NCI-H526 (cell line): Measurements from ENCODE around the gene MICAL3.

Source experiments
- DNase-seq, 2 experiments: peaks; one replicate each; lab custom pipeline; 2025; lab: John Stamatoyannopoulos, UW

MICAL3 gene

DNA sequence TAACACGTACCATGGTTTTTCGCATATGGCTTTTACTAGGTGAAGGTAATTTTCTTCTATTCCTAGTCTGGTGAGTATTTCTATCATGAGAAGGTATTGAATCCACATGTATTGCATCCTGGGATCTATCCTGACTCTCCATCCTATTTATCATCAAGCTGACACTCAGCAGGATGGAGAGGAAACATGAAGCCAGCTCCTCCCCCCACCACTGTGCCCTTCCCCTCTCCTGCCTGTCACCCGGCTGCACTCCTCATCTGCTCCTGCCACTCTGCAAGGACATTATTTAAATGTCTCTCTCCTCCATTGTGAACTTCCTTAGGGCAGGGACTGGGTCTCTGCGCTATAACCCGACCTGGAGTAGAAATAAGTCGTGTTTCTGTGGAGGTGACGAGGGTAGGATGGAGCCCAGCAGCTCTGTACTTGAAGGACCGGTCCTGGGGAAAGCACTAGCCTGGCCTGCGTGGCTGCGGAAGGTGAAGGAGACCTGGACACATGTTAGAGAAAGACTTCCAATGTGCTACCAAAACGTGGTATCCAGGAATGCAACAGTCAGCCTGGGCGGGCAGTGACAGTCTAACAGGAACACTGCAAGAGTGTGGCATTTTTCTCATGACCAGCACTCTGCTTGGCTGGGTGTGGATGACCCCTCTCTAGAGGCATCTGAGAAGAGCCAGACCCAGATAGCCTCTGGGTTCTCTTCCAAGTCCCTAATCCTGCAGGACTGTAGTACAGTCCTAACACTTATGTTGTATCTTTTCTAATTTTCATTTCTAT, 111.2 kb downstream of the MICAL3 start:
- no peak for DNase-seq

DNA sequence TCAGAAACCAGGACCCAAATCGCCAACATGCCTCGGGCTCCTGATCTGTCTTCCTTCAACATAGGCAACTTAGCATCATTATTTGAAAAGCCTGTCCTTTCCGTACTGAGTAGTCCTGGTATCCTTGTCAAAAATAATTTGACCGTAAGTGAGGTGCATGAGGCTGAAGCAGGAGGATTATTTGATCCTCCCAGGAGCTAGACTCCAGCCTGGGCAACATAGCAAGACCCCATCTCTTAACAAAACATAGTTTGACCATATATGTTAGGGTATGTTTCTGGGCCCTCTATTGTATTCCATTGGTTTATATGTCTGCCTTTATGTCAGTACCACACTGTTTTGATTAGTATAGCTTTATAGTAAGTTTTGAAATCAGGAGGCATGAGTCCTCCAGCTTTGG, 112.5 kb downstream of the MICAL3 start:
- no peak for DNase-seq

DNA sequence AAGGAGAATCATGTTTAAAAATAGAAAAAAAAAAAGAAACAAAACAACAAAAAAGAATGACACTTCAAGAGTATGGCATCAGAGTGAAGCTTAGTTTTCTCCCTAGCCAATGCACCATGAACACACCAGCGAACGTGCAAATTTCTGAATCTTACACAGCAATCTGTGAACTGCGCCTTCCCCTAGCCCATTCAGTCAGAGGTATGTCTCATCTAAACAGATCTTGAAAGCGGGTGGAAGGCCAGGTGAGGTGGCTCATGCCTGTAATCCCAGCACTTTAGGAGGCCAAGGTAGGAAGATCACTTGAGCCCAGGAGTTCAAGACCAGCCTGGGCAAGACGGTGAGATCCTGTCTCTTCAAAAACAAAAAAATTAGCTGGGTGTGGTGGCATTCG, 113.1 kb downstream of the MICAL3 start:
- DNase-seq = no peak

DNA sequence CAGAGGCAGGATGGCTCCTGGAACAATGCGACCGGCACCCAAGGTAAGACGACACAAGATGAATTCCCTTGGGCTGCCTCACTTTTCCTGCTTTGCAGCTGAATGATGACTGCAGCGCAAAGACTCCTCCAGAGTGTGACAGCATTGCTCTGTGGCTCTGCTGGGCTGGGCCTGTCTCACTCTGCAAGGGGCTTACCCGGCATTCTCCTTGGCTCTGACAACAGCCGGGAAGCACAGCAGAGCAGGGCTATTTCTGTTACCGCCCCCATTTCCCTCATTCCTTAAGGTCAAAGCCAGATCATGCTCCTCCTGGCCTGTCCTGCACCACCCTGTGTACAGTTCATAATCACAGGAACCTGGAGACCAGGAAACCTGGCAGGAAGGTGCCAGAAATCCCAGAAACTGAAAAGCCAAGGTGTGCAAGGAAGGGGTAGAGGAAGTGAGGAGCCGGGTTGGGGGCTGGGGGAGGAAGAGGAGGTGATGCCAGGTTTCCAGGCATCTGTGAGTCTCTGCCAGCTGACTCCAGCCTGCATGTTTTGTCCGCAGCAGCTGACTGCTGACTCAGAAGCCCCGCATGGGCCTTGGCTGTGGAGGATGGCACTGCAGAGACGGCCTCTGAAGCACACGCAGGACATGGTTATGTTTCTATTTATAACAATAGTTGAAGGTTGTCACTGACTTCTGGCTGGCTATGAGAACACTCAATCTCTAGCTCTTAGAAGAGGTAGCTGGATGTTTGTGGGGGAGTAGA, 113.6 kb downstream of the MICAL3 start:
- DNase-seq = no peak

DNA sequence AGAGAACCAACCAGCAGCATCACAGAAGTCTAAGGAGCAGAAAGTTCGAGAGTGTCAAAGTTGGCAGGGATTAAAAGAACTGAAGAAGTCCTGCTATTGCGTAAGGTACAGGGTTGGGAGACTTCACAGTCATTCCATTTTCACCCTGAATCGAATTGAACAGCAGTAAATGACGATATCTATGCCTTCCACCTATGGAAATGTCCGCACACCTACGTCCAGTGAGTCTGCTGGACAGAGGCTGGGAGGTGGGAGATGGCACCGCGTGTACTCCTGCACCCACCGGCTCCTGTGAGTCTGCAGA, 116.7 kb downstream of the MICAL3 start:
- DNase-seq = no peak

DNA sequence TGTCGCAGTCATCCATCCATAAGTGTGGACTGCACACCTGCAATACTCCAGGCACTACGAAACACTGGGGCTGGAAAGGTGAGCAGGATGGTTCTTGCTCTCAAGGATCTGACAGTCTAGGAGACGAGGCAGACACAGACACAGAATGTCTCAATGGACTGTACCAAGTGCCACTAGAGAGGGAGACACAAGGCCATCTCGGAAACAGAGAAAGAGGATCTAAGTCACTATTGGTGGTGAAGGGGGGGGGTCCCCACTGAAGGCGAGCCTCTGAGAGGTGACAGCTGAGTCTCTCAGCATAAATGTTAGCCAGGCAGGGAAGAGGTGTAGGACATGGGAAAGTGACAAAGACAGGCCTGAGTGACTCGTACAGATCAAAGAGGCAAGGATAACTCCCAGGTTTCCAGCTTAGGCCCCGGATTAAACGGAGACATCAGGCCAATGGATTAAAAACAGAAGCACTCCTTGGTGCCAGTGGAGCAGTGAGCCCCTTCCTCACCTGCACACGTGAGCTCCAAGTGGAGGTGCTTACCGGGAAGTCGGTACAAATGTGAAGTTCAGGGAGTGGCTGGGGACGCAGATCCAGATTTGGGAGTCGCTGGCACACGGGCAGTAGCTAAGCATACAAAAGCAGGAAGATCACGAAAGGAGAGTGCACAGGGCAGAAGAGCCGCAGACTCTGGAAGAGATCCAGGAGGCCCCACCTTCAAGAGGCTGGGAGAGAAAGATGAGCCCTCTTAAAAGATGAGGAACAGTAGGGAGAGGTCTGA, 117.2 kb downstream of the MICAL3 start:
- DNase-seq = no peak

DNA sequence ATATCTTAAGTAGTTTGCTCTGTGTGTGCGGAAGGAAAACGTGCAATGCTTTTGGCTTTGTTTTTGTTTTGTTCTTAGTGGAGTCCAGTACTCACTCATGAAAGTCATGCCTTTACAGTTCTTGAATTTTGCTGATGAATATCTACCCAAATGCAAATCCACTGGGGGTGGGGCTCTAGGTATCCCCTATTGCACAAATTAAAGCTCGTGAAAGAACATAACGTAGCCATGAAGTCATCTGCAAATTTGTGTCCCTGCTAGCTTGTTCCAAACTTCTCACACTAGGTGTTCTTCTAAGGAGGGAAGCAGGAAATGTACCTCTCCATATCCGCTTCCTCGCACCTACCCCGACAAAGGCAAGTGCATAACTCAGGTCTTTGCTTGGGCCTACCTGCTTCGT, 118.9 kb downstream of the MICAL3 start:
- no peak for DNase-seq

DNA sequence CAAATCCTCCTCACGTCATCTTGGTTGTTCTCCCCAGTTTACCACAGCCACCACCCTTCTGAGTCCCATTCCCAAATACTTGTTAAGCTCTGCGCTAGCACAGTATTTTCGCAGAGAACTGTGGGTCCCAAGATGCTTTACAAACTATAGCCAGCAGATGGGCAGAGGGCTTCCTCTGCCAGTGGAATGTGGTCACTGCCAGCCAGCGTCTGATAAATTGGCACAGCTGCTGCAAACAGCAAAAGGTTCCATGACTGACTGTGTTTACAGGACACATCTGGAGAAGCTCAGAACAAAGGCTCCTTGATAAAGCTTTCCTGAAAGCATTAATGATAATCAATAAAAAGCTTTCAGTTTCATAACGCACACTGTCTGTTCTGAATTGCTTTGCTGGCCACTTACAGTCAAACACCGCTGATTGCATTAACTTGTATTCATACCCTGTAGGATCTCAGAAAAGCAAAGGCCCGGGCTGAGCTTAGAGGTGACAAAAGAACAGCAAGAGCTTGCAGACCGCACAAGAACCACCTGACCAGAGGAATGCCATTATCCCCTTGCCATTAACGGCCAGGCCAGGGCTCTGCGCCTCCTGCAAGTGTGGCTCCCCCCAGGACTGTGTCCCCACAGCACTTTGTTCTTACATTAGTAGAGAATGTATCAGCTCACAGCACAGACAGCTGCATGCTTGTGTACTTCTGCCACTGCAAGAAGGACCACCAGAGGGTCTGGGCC, 120.6 kb downstream of the MICAL3 start:
- no peak for DNase-seq

DNA sequence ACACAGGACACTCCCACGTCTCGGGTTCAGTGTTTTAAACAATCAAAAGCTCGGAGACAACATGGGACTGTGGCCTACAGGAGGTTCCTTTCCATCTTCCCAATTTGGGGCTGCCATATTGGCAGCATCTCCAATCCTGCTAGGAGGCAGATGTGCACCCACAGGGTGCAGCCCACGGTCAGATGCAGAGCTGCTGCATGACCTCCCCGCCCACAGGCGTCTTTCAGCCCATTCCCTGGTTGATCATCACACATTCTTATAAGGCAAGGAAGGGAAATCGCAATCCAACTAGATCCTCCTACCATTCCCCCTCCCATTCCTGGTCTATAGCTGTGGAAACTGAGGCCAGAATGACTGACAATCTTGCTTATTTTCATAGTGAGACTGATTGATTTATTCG, 121.4 kb downstream of the MICAL3 start:
- no peak for DNase-seq

DNA sequence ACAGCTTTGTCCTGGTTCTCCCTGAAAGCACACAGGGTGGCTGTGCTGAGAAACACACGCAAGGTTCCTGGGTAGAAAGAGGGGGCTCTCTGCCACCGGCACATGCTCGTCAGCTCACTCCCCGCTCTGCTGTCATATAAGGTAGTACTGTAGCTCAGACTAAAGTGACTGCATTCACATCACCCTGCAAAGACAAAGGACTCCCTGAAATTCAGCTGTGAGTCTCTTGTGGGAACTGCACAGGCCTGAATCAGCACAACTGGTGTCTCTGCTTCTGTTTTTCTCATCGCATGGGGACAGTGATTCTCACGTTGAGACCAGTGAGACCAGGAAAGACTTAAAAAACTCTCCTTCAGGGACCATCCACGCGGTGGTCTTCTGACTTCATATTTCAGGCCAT, 126.0 kb downstream of the MICAL3 start:
- no peak for DNase-seq

DNA sequence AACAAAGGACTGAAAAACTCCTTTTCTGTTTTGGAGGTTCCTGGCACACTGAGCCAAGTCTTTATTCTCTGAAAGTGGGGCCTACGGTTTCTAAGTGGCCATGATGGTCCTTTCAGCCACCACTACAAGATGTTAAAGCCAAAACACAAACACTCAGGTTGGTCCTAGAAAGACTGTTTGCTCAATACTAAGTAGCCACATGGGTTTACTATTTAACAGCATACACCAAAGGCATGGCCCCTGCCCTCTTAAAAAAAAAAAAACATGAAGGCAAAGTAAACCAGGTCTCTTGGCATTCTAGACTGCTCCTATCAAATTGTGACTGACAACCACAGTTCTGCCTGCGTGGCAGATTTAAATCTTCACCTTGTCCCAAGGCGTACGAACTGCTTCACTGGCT, 126.5 kb downstream of the MICAL3 start:
- DNase-seq = no peak

DNA sequence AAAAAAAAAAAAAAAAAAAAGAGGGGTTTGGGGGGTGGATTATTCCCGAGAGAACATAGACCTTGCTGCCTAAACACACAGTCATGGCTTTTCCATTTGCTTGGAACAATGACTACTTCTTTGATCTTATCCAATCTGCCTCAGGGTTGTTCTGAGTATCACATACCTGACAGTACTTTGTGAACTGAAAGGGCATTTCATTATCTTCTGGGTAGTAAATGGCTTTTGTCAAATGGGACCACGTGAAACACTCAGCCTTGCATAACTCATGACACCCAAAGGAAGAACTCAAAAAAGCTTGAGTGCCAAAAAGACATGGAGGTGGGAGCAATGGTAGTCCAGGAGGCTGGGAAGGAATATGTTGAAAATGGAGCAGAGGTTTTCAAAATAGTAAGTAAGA, 126.9 kb downstream of the MICAL3 start:
- no peak for DNase-seq

DNA sequence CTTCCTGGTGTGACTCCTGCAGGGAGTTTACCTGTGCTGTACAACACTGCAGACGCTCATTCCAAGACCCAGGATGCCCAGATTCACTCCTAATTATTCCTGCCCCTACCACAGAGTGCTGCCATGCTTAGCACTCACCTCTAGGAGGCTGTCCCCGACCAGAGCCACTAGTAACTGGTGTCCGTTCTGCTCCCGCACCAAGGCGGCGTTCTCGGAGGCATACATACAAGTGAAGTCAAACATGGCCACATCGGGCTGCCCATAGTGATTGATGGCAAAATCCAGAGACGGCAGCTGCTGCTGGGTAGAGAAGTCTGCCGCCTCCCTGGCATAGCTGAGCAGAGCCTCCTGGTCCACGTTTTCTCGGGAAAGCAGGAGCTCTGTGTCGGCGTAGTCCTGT, 127.8 kb downstream of the MICAL3 start:
- peak in 1 of 2 experiments; percentile 5 for DNase-seq

DNA sequence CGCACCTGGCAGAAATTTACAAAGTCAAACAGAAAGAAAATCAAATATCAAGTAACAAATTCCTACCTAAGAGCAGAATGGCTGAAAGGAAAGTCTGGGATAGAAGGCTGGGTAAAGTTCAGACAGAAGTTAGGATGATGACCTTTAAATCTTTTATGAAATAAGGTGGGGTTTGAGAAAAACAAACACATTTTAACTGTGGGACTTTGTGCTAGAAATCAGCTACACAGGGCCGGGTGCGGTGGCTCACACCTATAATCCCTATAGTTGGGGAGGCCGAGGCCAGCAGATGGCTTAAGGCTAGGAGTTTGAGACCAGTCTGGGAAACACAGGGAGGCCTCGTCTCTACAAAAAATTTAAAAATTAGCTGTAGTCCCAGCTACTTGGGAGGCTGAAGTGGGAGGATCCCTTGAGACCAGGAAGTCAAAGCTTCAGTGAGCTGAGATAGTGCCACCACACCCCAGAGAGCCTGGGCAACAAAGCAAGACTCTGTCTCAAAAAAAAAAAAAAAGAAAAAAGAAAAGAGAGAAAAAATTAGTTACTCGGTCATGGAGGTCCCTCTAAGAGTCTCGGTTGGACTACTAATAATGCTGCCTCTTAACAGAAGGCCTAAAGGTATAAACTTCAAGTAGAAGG, 130.3 kb downstream of the MICAL3 start:
- DNase-seq = no peak

DNA sequence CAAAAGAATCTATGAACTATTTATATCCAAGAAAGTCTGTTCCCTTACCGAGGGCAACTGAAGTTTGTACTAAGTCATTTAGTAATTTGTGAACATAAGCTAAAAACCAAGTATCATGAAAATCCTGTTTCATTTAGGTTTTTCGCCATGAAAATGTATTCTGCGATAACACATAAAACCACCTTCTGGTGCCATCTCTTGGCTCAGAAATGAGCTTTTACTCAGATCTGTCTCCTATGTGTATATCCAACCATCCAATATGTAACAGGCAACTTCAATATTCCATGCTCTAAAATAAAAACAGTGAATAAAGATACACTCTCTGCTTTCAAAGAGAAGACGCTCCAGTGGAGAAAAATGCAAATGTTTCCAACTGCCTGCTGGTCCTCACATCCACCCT, 132.0 kb downstream of the MICAL3 start:
- DNase-seq = peak in 1 of 2 experiments; percentile 49

DNA sequence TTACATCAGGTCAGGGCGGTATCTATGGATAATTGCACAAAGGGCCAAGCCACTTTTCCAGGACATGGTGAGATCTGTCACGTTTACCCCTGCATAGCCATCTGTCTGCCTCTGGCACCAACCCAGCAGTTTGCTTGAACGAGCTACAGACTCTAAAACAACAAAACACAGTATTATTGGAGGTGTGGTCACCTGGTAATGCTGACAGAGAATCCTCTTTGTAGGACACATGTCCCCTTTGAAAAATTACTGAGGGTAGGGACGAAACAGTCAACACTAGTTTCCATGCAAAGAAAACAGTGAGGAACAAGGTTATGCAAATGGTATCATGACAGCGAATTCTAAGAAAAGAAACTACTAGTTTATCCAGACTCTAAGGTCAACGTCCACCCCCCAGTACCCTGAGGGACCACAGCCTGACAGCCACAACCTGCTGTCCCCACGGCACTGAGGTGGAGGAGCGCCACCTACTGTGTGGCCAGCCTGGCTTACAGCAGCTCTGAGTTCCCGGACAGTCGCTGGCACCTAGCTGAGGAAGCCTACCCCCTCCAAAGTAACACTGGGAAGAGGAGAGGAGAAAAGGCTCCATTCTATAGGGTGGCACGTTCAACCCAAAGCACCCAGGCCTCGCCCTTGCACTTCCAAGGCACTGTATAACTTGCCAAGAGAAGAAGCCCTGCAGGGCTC, 132.7 kb downstream of the MICAL3 start:
- peak in 1 of 2 experiments; percentile 35 for DNase-seq

DNA sequence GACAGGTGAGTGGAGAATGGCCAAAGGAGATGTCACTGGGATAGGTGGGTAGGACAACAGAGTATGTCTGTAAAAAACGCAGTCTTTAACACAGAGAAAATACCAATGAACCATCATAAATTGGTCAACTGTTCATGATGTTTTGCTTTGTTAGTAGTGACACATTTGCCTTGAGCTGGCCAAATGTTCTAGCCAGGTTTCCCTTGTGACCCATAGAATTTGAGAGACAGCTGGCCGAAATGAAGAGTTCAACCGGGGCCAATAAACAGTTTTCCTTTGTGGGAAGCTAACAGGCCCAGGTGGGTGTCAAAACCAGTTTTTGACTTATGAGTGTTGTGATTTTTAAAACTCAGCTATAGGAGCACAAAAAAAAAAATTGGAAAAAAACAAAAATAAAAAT, 133.5 kb downstream of the MICAL3 start:
- DNase-seq = no peak

DNA sequence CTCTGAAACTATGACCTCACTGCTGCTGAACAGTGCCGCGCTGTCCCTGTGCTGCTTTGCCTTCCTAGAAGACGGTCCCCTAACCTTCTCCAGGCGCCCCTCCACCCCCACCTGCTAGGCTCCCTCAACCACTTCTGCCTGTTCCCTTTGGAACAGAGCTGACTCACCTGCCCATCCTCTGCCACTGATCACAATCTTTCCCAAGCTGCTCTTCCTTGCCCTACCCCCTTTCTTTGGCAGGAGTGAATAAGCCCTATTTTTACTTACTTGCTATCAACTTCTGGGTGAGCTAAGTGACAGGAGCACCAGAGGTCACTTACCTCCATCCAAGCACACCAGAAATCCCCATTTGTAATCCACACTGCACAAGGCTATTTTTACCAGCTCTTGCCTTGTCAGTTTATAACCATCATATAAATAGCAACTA, 134.1 kb downstream of the MICAL3 start:
- DNase-seq = no peak

DNA sequence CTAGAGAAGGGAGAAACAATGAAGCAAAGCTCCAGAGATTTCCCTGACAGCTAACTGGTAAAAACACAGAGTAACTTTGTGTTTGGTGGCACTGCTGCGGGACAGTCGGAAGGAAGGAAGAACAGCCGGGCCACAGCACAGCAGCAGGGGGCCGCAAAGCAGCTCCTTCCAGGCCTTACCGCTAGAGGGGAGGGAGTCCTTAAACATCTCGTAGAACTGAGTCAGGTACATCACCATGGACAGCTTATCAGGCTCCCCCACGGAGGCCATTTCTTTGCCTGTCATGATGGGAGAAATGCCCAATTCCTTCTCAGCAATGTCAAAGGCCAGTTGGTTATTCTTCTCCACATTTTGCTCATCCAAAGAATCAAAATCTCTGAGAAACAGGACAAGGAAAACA, 135.5 kb downstream of the MICAL3 start:
- no peak for DNase-seq

DNA sequence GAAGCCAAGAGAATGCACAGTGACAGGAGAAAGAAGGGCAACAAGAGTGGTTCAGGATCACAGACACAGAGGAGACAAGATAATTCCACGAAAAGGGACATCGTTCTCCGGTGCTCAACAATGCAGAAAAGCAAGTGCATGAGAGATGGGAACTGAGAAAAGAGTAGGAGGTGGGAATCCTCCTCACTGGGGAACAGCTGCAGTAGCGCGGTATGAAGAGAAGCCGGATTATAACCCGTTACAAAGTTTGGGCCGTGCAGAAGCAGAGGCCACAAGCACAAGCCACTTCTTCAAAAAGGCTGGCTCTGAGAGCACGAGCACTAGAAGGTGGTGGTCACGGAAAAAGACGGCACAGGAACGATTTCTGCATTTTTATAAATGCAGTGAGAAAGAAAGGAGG, 135.9 kb downstream of the MICAL3 start:
- DNase-seq = no peak

DNA sequence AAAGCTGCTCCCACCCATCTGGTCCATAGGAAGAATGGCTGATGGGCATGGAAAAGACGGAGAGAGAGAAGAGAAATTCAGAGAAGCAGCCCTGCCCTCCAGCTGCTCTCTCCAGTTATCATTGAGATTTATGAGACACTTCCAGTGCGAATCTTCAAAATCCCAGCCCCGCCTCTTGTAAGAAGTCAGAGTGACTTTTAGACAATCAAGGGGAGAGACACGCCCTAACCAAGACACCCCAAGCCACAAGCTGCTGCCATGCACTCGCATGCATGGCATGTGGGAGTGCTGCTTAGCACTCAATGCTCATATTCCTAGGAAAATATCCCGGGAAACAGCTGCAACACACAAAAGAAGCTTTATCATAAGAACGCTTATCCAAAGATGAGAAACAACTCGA, 139.5 kb downstream of the MICAL3 start:
- DNase-seq = no peak
